Heart right ventricle (tissue), 16 donors: ENCODE measurements around the gene CXCL3. TPM values are rescaled to one million over a fixed set of nuclear protein-coding genes. Genes with fewer than 3 reads are reported as not detected.

Experiments used
- ATAC-seq, 8 donors: fragments of 200-7000 bp; cut with Tn5 transposase; one replicate each; pipeline ENCODE4 v1.9.1; 2020; ENCODE audit warnings: mild to moderate bottlenecking in 8 of 8, moderate library complexity in 8 of 8, moderate number of reproducible peaks in 1 of 8
- DNase-seq, 2 donors: peaks; one replicate each; pipeline ENCODE4 v3.0.0-alpha.2; 2020
- H3K27ac ChIP-seq, 10 donors: fragments of 200-600 bp; sonication (generic) in 2 of 10; one replicate each; pipeline versions ENCODE4 v1.5.0 to v1.8.0; 2020 to 2022; ENCODE audit warnings: mild to moderate bottlenecking in 3 of 10
- H3K27me3 ChIP-seq, 7 donors: fragments of 200-600 bp; one replicate each; pipeline ENCODE4 v1.8.0; 2021 to 2022; ENCODE audit warnings: mild to moderate bottlenecking in 2 of 7
- H3K36me3 ChIP-seq, 9 donors: fragments of 200-600 bp; sonication (generic) in 1 of 9; one replicate each; pipeline versions ENCODE4 v1.5.0 to v1.8.0; 2020 to 2022; ENCODE audit warnings: mild to moderate bottlenecking in 2 of 9
- H3K4me1 ChIP-seq, 9 donors: fragments of 200-600 bp; sonication (generic) in 1 of 9; one replicate each; pipeline versions ENCODE4 v1.5.0 to v1.8.0; 2020 to 2022; ENCODE audit warnings: mild to moderate bottlenecking in 4 of 9
- H3K4me3 ChIP-seq, 10 donors: fragments of 200-600 bp; sonication (generic) in 2 of 10; one replicate each; pipeline versions ENCODE4 v1.5.0 to v1.8.0; 2020 to 2022; ENCODE audit warnings: mild to moderate bottlenecking in 7 of 10, moderate library complexity in 2 of 10
- H3K9me3 ChIP-seq, 11 donors: fragments of 200-600 bp in 10 of 11; sonication (generic) in 2 of 11; one replicate each; pipeline versions ENCODE4 v1.5.0 to v1.8.0; 2013 to 2022; ENCODE audit warnings: mild to moderate bottlenecking in 2 of 11, control low read depth in 1 of 11, moderate library complexity in 1 of 11
- CTCF ChIP-seq, 9 donors: fragments of 200-600 bp; sonication (generic) in 2 of 9; IDR thresholded peaks; one replicate each; pipeline versions ENCODE4 v1.5.0 to v1.8.0; 2021 to 2022; ENCODE audit warnings: antibody characterized with exemption in 9 of 9, mild to moderate bottlenecking in 5 of 9, moderate library complexity in 1 of 9
- WGBS, 2 donors: extraction: QIAGEN DNeasy Blood & Tissue Kit; methylation state at CpG; one replicate each; pipeline ENCODE4 v1.1.7; 2013; ENCODE audit warnings: inconsistent platforms in 1 of 2; 5-methylcytosine and 5-hydroxymethylcytosine counted together
- intact Hi-C, 10 donors: fragments of 100-400 bp; cut with DNase I; formaldehyde crosslinking; loops; one replicate each; pipeline versions ENCODE4 v1.11.1 to v1.14.2; 2022
- polyA plus RNA-seq, 2 donors: library from polyadenylated mRNA; stranded (reverse); fragments of 200-250 nt; gene quantifications; one replicate each; pipeline ENCODE4 v1.2.3, GENCODE V29; 2013
- total RNA-seq, 10 donors: library from RNA; stranded (reverse); fragmentation: NEBNext Ultra II Directional in 3 of 10; extraction: Animal tissue kit (Norgen Biotek cat#: 25700) in 3 of 10; gene quantifications; one replicate each; pipeline versions ENCODE4 v1.2.1 to v1.2.4, GENCODE V29; 2021 to 2023
- donor health status: Arrhythmogenic right ventricular cardiomyopathy.
- donor health status: ischemic (EF 13 %, LVEDD 7.1; RV severe dilation, severe dysfunction).
- donor health status: healthy with polysubstance abuse.
- donor health status: DM: no; HTN: yes; CAD: no.
- donor health status: DM: no; HTN: no; CAD: no.
- donor health status: ischemic (EF 25% LVEDD 6.9; RV normal size, moderate dysfunction).
- donor health status: ischemic (EF 25% LVEDD 5.7; RV mildly dilated, moderate dysfunction).
- donor health status: healthy.
- donor health status: DM: yes; HTN: yes; CAD: no.
- donor health status: Ischemic cardiomyopathy.
- donor health status: ischemic (EF 35%, LVEDD 5.7; RV mildly dilated, moderate dysfunction).
- donor health status: nonischemic (EF 11% LVEDD 7.7; RV severe dilation, severe dysfunction).
- donor health status: DM: yes; HTN: yes; CAD: no.
- donor health status: PGD.
- donor health status: ischemic (EF 29% LVEDD 5.4; RV normal size, mild dysfunction).
- donor health status: nonischemic (EF 23%, LVEDD 6.1; RV moderate dilation, normal function).

CXCL3 gene
- total and polyA plus RNA-seq, 12 donors = 0.24 to 5.1 (median 1.4) TPM; not detected in 1

- Histone ChIP-seq H3K27me3 (no peaks in the 10 kb centered on the region), H3K36me3 (no peaks in the 10 kb centered on the region), H3K27ac (no peak overlapping the region), H3K4me3 (no peak overlapping the region), H3K4me1 (peaks cover 0 to 10% (median 0%) of the 10 kb centered on the region in 9 donors), H3K9me3 (peaks cover 0 to 19% (median 4%) of the 10 kb centered on the region in 11 donors)
- intact Hi-C loops = no loop called here
- DNase-seq (no peak), ATAC-seq (no peak)
- no peak for TF ChIP-seq CTCF (IDR thresholded peaks at IDR 0.05)
- 53 to 56% methylated on average over 1 of the region's 1 CpG for WGBS, 2 donors
Observed at GRCh38 chr4:74028504-74028903, 10.0 kb downstream of the CXCL3 start.

GRCh38 chr4:74023709-74024108, 14.8 kb downstream of the CXCL3 start:
- no peak for TF ChIP-seq CTCF (IDR thresholded peaks at IDR 0.05)
- Histone ChIP-seq H3K9me3 (peaks cover 0 to 16% (median 4%) of the 10 kb centered on the region in 11 donors), H3K27ac (no peak overlapping the region), H3K4me3 (no peak overlapping the region), H3K27me3 (no peaks in the 10 kb centered on the region), H3K4me1 (peaks cover 0 to 1% (median 0%) of the 10 kb centered on the region in 9 donors), H3K36me3 (no peaks in the 10 kb centered on the region)
- intact Hi-C loops = no loop called here
- WGBS, 2 donors = 80 to 82% methylated on average over 2 of the region's 2 CpGs
- ATAC-seq (no peak), DNase-seq (no peak)

GRCh38 chr4:74021601-74022000, 16.9 kb downstream of the CXCL3 start:
- WGBS, 2 donors = 40 to 47% methylated on average over 2 of the region's 2 CpGs
- intact Hi-C loops = no loop called here

GRCh38 chr4:74018771-74019170, 19.7 kb downstream of the CXCL3 start:
- DNase-seq = no peak
- Histone ChIP-seq H3K27ac (peak overlapping the region in 1 of 10 donors; percentile 41), H3K4me1 (peaks cover 0 to 7% (median 0%) of the 10 kb centered on the region in 9 donors), H3K9me3 (no peaks in the 10 kb centered on the region), H3K36me3 (no peaks in the 10 kb centered on the region), H3K27me3 (no peaks in the 10 kb centered on the region), H3K4me3 (no peak overlapping the region)
- intact Hi-C loops = no loop called here
- WGBS, 2 donors = 52 to 55% methylated on average over 3 of the region's 3 CpGs
- peak in 1 of 8 donors; percentile 33 for ATAC-seq
- no peak for TF ChIP-seq CTCF (IDR thresholded peaks at IDR 0.05)

More at GRCh38 chr4:74021601-74022000, 16.9 kb downstream of the CXCL3 start:
- Histone ChIP-seq H3K36me3 (no peaks in the 10 kb centered on the region), H3K27me3 (no peaks in the 10 kb centered on the region), H3K27ac (peak overlapping the region in 1 of 10 donors; percentile 43), H3K4me1 (peaks cover 0 to 7% (median 0%) of the 10 kb centered on the region in 9 donors), H3K9me3 (peaks cover 0 to 10% (median 3%) of the 10 kb centered on the region in 11 donors), H3K4me3 (no peak overlapping the region)
- no peak for DNase-seq
- no peak for TF ChIP-seq CTCF (IDR thresholded peaks at IDR 0.05)
- ATAC-seq = no peak
